Measurements from ENCODE around the gene REM1.

DNA sequence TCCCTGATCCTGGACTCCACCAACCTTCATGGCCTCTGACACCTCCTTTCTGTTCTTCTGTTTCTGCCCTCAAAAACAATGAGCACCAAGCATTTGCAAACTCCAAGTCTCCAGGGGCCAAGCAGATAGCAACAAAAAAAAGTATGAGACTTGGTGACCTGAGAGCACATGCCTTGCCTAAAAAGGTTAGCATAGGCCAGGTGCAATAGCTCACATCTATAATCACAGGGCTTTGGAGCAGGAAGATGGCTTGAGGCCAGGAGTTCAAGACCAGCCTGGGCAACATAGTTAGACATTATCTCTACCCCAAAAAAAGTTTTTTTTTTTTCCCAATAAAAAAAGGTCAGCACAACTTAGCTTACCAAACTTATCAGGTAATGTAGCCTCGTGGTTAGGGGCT lies 25.4 kb downstream of the REM1 start:
- no peak for TF ChIP-seq ZBTB7A (IDR thresholded peaks at IDR 0.05; ENCODE audit: low read depth)
- TF ChIP-seq, protein P1, sequence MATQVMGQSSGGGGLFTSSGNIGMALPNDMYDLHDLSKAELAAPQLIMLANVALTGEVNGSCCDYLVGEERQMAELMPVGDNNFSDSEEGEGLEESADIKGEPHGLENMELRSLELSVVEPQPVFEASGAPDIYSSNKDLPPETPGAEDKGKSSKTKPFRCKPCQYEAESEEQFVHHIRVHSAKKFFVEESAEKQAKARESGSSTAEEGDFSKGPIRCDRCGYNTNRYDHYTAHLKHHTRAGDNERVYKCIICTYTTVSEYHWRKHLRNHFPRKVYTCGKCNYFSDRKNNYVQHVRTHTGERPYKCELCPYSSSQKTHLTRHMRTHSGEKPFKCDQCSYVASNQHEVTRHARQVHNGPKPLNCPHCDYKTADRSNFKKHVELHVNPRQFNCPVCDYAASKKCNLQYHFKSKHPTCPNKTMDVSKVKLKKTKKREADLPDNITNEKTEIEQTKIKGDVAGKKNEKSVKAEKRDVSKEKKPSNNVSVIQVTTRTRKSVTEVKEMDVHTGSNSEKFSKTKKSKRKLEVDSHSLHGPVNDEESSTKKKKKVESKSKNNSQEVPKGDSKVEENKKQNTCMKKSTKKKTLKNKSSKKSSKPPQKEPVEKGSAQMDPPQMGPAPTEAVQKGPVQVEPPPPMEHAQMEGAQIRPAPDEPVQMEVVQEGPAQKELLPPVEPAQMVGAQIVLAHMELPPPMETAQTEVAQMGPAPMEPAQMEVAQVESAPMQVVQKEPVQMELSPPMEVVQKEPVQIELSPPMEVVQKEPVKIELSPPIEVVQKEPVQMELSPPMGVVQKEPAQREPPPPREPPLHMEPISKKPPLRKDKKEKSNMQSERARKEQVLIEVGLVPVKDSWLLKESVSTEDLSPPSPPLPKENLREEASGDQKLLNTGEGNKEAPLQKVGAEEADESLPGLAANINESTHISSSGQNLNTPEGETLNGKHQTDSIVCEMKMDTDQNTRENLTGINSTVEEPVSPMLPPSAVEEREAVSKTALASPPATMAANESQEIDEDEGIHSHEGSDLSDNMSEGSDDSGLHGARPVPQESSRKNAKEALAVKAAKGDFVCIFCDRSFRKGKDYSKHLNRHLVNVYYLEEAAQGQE (IDR thresholded peaks at IDR 0.05; ENCODE audit: low read depth): no peak
- no peak for TF ChIP-seq TEAD4 (IDR thresholded peaks at IDR 0.05)
- no peak for TF ChIP-seq EGR1 (IDR thresholded peaks at IDR 0.05)
